ENCODE results near the gene PRKCE. TPM values are rescaled to one million over a fixed set of nuclear protein-coding genes. Genes with fewer than 3 reads are reported as not detected.
"Not testable (repeated sequence)": the region's sequence is repeated elsewhere in the genome, so short reads cannot be mapped to it uniquely, and the experiment has no call there.

PRKCE gene
- total RNA-seq, 1 donor from 2014 or later = 24.2 TPM

- TF ChIP-seq, protein P1, sequence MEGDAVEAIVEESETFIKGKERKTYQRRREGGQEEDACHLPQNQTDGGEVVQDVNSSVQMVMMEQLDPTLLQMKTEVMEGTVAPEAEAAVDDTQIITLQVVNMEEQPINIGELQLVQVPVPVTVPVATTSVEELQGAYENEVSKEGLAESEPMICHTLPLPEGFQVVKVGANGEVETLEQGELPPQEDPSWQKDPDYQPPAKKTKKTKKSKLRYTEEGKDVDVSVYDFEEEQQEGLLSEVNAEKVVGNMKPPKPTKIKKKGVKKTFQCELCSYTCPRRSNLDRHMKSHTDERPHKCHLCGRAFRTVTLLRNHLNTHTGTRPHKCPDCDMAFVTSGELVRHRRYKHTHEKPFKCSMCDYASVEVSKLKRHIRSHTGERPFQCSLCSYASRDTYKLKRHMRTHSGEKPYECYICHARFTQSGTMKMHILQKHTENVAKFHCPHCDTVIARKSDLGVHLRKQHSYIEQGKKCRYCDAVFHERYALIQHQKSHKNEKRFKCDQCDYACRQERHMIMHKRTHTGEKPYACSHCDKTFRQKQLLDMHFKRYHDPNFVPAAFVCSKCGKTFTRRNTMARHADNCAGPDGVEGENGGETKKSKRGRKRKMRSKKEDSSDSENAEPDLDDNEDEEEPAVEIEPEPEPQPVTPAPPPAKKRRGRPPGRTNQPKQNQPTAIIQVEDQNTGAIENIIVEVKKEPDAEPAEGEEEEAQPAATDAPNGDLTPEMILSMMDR (IDR thresholded peaks at IDR 0.05; ENCODE audit: unreplicated experiment) = no peak
- Mint-ChIP-seq H3K9me3 (ENCODE audit: unreplicated experiment) (no peaks in the 10 kb centered on the region), H3K36me3 (ENCODE audit: low read depth, unreplicated experiment) (peaks cover 20% of the 10 kb centered on the region), H3K4me3 (ENCODE audit: unreplicated experiment) (no peak overlapping the region), H3K4me1 (ENCODE audit: unreplicated experiment) (peaks cover 10% of the 10 kb centered on the region), H3K27me3 (ENCODE audit: unreplicated experiment) (no peaks in the 10 kb centered on the region), H3K27ac (ENCODE audit: unreplicated experiment) (no peak overlapping the region)
- DNase-seq (ENCODE audit: low spot score) = no peak
These were observed 61.1 kb downstream of the PRKCE start for GRCh38 chr2:45712570-45712969.

DNA sequence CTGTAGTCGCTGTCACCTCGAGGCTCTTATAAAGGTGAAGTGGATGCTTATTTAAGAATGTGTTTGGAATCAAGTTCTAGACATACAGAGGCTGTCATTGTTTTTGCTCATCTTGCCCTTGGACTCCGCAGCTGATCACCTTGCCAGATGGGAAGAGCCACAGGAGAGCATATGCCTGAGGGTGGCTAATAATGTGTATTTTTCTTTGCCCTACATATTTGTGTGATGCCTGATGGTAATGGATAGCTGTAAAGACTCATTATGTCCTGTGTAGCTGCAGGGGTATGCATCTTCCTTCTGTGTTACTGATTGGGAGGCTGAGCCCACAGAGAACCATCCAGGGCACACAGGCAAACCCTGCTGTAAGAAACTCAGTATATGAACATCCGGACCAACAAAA, 61.7 kb downstream of the PRKCE start:
- TF ChIP-seq, protein P1 (IDR thresholded peaks at IDR 0.05; ENCODE audit: unreplicated experiment) = no peak
- no peak for DNase-seq (ENCODE audit: low spot score)
- no peak overlapping the region for H3K27ac Mint-ChIP-seq (ENCODE audit: unreplicated experiment)
- H3K36me3 Mint-ChIP-seq (ENCODE audit: low read depth, unreplicated experiment) = peaks cover 16% of the 10 kb centered on the region
- H3K4me1 Mint-ChIP-seq (ENCODE audit: unreplicated experiment) = peaks cover 10% of the 10 kb centered on the region
- H3K9me3 Mint-ChIP-seq (ENCODE audit: unreplicated experiment) = no peaks in the 10 kb centered on the region
- H3K27me3 Mint-ChIP-seq (ENCODE audit: unreplicated experiment) = no peaks in the 10 kb centered on the region
- no peak overlapping the region for H3K4me3 Mint-ChIP-seq (ENCODE audit: unreplicated experiment)

- Mint-ChIP-seq H3K9me3 (ENCODE audit: unreplicated experiment) (no peaks in the 10 kb centered on the region), H3K36me3 (ENCODE audit: low read depth, unreplicated experiment) (peaks cover 11% of the 10 kb centered on the region), H3K4me1 (ENCODE audit: unreplicated experiment) (peaks cover 10% of the 10 kb centered on the region), H3K4me3 (ENCODE audit: unreplicated experiment) (no peak overlapping the region), H3K27me3 (ENCODE audit: unreplicated experiment) (no peaks in the 10 kb centered on the region), H3K27ac (ENCODE audit: unreplicated experiment) (no peak overlapping the region)
- TF ChIP-seq, protein P1 (IDR thresholded peaks at IDR 0.05; ENCODE audit: unreplicated experiment) = no peak
- DNase-seq (ENCODE audit: low spot score) = no peak
These were observed 62.1 kb downstream of the PRKCE start for GRCh38 chr2:45713591-45713990.

- TF ChIP-seq, protein P1 (IDR thresholded peaks at IDR 0.05; ENCODE audit: unreplicated experiment) = no peak
- peaks cover 10% of the 10 kb centered on the region for H3K4me1 Mint-ChIP-seq (ENCODE audit: unreplicated experiment)
These were observed 63.2 kb downstream of the PRKCE start for GRCh38 chr2:45714679-45715078.

GRCh38 chr2:45715601-45716379, 64.3 kb downstream of the PRKCE start:
- Mint-ChIP-seq H3K36me3 (ENCODE audit: low read depth, unreplicated experiment) (peaks cover 9% of the 10 kb centered on the region), H3K4me1 (ENCODE audit: unreplicated experiment) (peaks cover 10% of the 10 kb centered on the region), H3K27me3 (ENCODE audit: unreplicated experiment) (no peaks in the 10 kb centered on the region), H3K9me3 (ENCODE audit: unreplicated experiment) (no peaks in the 10 kb centered on the region), H3K4me3 (ENCODE audit: unreplicated experiment) (no peak overlapping the region), H3K27ac (ENCODE audit: unreplicated experiment) (no peak overlapping the region)
- TF ChIP-seq, protein P1 (IDR thresholded peaks at IDR 0.05; ENCODE audit: unreplicated experiment) = no peak
- no peak for DNase-seq (ENCODE audit: low spot score)

More at GRCh38 chr2:45714679-45715078, 63.2 kb downstream of the PRKCE start:
- no peak for DNase-seq (ENCODE audit: low spot score)
- no peak overlapping the region for H3K4me3 Mint-ChIP-seq (ENCODE audit: unreplicated experiment)
- peaks cover 9% of the 10 kb centered on the region for H3K36me3 Mint-ChIP-seq (ENCODE audit: low read depth, unreplicated experiment)
- no peaks in the 10 kb centered on the region for H3K9me3 Mint-ChIP-seq (ENCODE audit: unreplicated experiment)
- no peak overlapping the region for H3K27ac Mint-ChIP-seq (ENCODE audit: unreplicated experiment)
- H3K27me3 Mint-ChIP-seq (ENCODE audit: unreplicated experiment) = no peaks in the 10 kb centered on the region

DNA sequence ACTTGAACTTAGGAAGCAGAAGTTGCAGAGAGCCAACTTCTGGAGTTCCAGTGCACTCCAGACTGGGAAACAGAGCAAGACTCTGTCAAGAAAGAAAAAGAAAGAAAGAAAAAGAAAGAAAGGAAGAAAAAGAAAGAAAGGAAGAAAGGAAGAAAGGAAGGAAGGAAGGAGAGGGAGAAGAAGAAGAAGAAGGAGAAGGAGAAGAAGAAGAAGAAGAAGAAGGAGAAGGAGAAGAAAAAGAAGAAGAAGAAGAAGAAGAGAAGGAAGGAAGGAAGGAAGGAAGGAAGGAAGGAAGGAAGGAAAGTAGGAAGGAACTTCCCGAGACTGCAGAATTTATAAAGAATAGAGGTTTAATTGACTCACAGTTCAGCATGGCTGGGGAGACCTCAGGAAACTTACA, 65.0 kb downstream of the PRKCE start:
- H3K27me3 Mint-ChIP-seq (ENCODE audit: unreplicated experiment); H3K27ac Mint-ChIP-seq (ENCODE audit: unreplicated experiment); H3K4me3 Mint-ChIP-seq (ENCODE audit: unreplicated experiment); H3K36me3 Mint-ChIP-seq (ENCODE audit: low read depth, unreplicated experiment); DNase-seq (ENCODE audit: low spot score); H3K9me3 Mint-ChIP-seq (ENCODE audit: unreplicated experiment): not testable (repeated sequence)
- peaks cover 14% of the 10 kb centered on the region for H3K4me1 Mint-ChIP-seq (ENCODE audit: unreplicated experiment)

All from endothelial cell (in vitro differentiated cells).